ENCODE measurements around the gene ACIN1.
"Not testable (repeated sequence)": the region's sequence is repeated elsewhere in the genome, so short reads cannot be mapped to it uniquely, and the experiment has no call there.

ACIN1 gene

GRCh38 chr14:23110579-23111365, 15.8 kb upstream of the ACIN1 start:
- in situ Hi-C loops (cut with HindIII; ENCODE audit: low sequenced_read_pairs): no loop called here

GRCh38 chr14:23109769-23110168, 14.8 kb upstream of the ACIN1 start:
- in situ Hi-C loops (cut with HindIII; ENCODE audit: low sequenced_read_pairs): no loop called here

GRCh38 chr14:23108169-23108568, 13.2 kb upstream of the ACIN1 start:
- in situ Hi-C loops (cut with HindIII; ENCODE audit: low sequenced_read_pairs): not testable (repeated sequence)

GRCh38 chr14:23107620-23108019, 12.7 kb upstream of the ACIN1 start:
- in situ Hi-C loops (cut with HindIII; ENCODE audit: low sequenced_read_pairs): not testable (repeated sequence)

GRCh38 chr14:23106747-23107045, 11.8 kb upstream of the ACIN1 start:
- in situ Hi-C loops (cut with HindIII; ENCODE audit: low sequenced_read_pairs): no loop called here

- in situ Hi-C loops (cut with HindIII; ENCODE audit: low sequenced_read_pairs): no loop called here
Measured at GRCh38 chr14:23105348-23105824, 10.4 kb upstream of the ACIN1 start.

- in situ Hi-C loops (cut with HindIII; ENCODE audit: low sequenced_read_pairs): no loop called here
Measured at GRCh38 chr14:23104591-23105347, 9.8 kb upstream of the ACIN1 start, which contains the start of gene CIROP. Gene CIROP (minus strand): TSS chr14:23104989. CDS start chr14:23104920, 69 bp downstream.

GRCh38 chr14:23104070-23104590, 9.2 kb upstream of the ACIN1 start:
- in situ Hi-C loops (cut with HindIII; ENCODE audit: low sequenced_read_pairs): no loop called here

GRCh38 chr14:23103581-23103980, 8.6 kb upstream of the ACIN1 start:
- in situ Hi-C loops (cut with HindIII; ENCODE audit: low sequenced_read_pairs): no loop called here

- in situ Hi-C loops (cut with HindIII; ENCODE audit: low sequenced_read_pairs): no loop called here
Measured at GRCh38 chr14:23102801-23103200, 7.9 kb upstream of the ACIN1 start.

- in situ Hi-C loops (cut with HindIII; ENCODE audit: low sequenced_read_pairs): no loop called here
Measured at GRCh38 chr14:23101986-23102625, 7.2 kb upstream of the ACIN1 start.

GRCh38 chr14:23101213-23101970, 6.5 kb upstream of the ACIN1 start:
- in situ Hi-C loops (cut with HindIII; ENCODE audit: low sequenced_read_pairs): no loop called here

- in situ Hi-C loops (cut with HindIII; ENCODE audit: low sequenced_read_pairs): no loop called here
Measured at GRCh38 chr14:23099212-23099861, 4.4 kb upstream of the ACIN1 start.

GRCh38 chr14:23097786-23098185, 2.9 kb upstream of the ACIN1 start:
- in situ Hi-C loops (cut with HindIII; ENCODE audit: low sequenced_read_pairs): no loop called here

- in situ Hi-C loops (cut with HindIII; ENCODE audit: low sequenced_read_pairs): no loop called here
Measured at GRCh38 chr14:23095196-23096108, 516 bp upstream of the ACIN1 start, which contains the start of gene C14orf119. Gene C14orf119 (plus strand): TSS chr14:23095505. CDS start chr14:23097659, 2,154 bp downstream.

- in situ Hi-C loops (cut with HindIII; ENCODE audit: low sequenced_read_pairs): no loop called here
Measured at GRCh38 chr14:23093991-23094665, 808 bp downstream of the ACIN1 start.

- in situ Hi-C loops (cut with HindIII; ENCODE audit: low sequenced_read_pairs): no loop called here
Measured at GRCh38 chr14:23093526-23093925, 1.4 kb downstream of the ACIN1 start.

GRCh38 chr14:23093104-23093503, 1.8 kb downstream of the ACIN1 start:
- in situ Hi-C loops (cut with HindIII; ENCODE audit: low sequenced_read_pairs): no loop called here
